Hematopoietic multipotent progenitor cell treated with erythropoietin and hydrocortisone succinate and interleukin-3 and kit ligand, for 15 days (in vitro differentiated cells): Measurements from ENCODE around the gene SLC7A6OS.
A peak's percentile ranks its signal among the peaks of the same experiment; 100 is the strongest.

Source experiments
- DNase-seq: peaks from one replicate; pipeline ENCODE4 v3.0.0-alpha.2; 2015; ENCODE audit warnings: low spot score

Gene SLC7A6OS

DNA sequence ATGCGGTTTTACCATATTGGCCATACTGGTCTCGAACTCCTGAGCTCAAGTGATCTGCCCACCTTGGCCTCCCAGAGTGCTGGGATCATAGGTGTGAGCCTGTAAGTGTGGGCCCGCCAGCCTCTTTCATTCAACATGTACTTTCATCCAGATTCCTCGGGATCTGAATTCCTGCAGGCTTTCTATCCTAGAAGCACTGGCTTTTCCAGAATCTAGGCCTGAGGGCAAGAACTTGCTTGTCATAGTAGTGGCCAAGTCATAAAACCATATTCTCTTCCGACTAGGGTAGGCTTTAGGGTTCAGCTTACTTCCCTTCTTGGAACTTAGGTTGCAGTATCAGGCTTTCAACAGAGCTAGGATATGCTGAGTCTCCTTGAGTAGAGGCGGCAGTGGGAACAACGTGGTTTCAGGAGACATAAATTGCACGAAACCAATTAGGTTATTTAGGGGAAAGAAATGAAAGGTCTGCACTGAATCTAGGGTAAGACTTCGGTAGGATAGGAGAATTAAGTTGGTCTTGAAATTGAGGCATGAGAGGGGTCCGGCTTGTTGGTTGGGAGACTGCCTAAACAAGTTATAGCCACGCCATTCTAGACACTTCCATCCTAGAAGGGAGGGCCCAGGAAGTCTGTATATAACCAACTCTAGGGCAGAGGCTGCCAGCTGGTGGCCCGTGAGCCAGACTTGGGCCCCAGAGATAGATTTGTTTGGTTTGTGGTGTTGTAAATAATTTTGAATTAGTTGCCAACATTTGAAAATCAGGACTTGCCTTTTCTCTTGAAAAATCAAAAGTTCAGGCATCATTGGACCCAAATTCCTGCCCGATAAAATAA, 30.8 kb downstream of the SLC7A6OS start:
- DNase-seq = no peak

- DNase-seq = no peak
Observed at GRCh38 chr16:68276223-68276622, 34.5 kb downstream of the SLC7A6OS start.

DNA sequence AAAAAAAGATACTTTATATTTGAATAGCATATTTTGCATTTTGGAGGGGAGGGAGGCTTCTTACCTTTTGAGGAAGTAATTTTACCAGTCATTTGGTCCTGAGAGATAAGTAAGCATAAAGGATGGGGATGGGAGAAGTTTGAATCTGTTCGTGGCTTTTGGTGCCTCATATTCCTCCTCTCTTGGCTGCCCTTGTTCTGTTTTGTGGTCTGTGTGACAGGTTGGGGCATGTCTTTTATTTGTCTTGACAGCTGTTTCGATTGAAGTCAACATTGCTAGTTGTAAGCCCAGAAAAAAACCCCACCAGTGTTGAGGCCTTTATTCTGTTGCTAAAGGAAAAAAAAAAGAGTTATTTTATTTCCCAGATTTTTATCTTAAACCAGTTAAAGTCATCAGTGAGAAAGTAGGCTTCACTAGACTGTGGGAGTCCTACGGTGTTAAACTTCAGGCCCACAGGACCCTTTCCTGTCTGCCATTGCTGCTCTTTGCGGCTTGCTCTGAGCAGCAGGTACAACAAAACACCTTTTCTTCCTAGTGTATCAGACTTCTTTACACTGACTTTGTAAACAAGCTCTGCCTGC, 35.0 kb downstream of the SLC7A6OS start:
- no peak for DNase-seq

GRCh38 chr16:68274441-68274840, 36.3 kb downstream of the SLC7A6OS start:
- no peak for DNase-seq

DNA sequence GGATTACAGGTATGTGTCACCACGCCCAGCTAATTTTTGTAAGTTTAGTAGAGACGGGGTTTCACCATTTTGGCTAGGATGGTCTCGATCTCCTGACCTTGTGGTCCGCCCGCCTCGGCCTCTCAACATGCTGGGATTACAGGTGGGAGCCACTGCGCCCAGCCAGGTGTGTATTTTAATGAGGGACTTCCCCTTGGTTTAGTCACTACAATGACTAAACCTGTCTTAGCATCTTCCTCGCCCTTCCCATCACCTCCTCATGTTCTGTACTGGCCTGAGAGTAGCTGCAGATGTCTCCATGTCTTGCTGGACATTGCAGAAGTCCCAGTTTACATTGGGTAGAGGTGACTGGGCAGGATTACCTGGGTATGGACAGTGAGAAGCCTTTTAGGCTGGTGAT, 36.9 kb downstream of the SLC7A6OS start:
- DNase-seq = no peak

DNA sequence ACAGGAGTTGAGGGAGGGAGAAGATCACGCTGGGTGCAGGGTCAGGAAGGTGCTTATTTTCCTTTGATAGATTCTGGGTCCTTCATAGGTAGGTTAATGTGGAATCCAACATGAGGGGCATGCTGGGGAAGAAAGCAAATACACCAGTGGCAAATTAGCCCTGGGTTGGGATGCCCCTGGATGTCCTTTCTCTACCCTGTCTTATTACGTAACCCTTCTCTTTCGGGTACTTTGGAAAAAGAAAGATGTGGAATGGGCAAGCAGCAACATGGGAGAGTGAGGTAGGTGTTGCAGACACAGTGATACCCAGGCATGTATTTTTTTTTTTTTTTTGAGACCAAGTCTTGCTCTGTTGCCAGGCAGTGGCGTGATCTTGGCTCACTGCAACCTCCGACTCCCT, 37.3 kb downstream of the SLC7A6OS start:
- no peak for DNase-seq

DNA sequence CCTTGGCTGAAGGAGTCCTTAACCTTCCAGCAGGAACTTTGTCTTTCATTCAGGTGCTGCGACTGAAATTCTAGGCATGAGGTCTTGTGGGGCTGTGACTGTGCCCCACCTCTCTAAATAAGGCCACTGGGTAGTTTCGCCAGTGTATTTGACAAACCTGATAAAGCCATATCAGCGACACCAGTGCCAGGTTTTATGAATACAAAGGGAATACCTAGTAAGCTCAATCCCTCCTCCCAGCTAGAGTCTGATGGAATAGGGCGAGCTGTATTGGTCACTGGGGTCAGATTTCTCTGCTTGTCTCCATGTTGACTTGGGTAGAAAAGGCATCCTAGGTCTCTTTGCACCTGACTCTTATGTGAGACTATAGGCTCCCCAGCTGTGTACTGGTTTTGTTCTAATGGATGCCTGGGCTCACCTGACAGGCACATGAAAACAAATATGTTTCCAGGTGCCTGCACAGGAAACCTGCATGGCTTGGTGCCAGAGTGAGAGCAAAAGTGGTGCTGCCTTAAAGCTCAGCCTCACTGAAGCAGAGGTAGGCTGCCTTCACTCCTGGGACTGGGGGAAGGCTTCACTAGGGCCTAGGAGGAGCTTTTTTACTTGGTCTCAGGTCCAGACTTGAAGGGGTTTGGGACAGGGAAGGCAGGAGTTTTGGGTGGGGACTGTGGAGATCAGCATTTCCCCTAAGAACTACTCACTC, 38.1 kb downstream of the SLC7A6OS start:
- DNase-seq = no peak

DNA sequence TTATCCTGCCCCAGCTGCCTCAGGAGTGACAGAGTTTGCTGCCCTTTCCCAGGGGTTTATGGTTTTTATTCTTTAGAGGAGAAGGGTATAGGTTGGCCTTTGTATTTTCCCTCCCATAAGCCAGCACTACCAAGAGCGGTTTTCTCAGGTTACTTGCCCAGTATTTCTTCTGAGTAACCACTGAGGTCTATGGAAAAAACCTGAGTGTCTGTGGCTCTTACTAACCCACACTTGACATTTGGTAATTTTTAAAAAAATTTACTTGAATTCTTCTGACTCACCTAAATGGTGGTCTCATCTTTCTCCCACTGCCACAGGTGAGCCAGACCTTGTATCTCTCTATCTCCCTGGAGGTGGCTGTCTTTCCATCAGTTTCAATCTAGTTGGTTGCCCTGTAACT, 40.4 kb downstream of the SLC7A6OS start:
- DNase-seq = no peak

- DNase-seq = no peak
Observed at GRCh38 chr16:68269793-68270192, 41.0 kb downstream of the SLC7A6OS start.

DNA sequence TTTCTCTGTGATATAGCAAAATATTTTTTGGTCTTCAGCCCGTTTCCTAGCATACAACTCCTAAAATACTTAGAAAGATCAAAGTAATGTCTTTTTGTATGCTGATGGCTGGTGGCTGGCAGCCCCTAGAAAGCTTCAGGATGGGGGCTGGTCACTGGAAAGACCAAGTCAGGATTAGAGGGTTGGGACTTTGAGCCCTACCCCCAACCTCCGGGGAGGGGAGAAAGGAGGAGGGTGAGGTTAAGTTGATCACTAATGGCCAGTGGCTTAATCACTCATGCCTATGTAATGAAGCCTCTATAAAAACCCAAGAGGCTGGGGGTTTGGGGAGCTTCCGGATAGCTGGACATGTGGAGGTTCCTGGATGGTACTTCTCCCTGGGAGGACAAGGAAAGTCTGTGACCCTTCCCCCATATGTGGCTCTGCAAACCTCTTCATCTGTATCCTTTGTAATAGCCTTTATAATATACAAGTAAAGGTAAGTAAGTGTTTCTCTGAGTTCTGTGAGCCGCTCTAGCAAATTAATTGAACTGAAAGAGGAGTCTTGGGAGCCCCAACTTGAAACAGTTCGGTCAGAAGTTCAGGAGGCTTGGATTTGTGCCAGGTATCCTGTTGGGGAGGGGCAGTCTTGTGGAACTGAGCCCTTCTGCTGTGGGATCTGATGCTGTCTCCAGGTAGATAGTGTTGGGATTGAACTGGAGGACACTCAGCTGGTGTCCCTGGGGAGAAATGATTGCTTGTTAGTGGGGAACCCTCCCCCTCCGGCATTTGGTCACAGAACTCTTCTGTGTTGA, 42.9 kb downstream of the SLC7A6OS start:
- DNase-seq = no peak

DNA sequence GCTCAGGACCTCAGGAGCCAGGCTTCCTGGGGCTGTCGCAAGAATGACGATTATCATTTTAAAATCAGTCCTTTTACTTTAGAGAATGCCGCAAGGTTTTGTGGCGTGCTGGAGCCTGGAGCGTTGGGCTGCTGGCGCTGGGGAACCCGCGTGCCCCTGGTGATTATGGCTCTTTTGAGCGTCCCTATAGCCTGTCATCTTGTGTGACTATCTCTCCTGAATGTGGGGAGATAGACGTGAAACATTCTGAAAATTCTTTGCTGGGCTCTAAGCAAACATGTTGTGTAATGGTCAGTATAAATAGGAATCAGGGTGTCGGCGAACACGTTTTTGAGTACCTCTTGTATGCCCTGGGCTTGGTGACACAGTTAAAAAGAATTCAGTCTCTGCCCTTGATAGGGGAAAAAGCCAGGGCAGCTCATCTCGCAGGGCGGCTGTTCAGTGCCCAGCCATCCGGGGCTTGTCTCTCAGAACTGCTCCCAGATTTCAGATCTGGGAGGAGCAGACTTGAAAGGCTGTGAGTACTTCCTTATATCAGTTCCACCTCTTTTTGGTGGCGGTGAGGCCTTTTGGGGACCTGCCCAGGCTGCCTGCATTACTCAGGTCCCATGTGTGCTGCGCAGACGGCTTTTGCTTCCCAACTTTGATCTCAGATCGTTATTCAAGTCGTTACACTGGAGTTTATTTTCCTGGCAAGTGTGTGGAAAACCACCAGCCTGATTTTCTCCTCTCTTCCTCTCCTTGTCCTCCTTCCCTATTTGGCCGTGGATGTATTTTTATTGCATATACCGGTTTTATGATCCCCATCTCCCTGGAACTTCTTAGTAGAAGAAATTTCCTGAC, 45.4 kb downstream of the SLC7A6OS start:
- DNase-seq = no peak

- DNase-seq = peak; percentile 85
Observed at GRCh38 chr16:68264128-68265077, 46.3 kb downstream of the SLC7A6OS start, which contains the start of gene SLC7A6. SLC7A6 (plus strand) TSS chr16:68264526; CDS start chr16:68274727, 10,201 bp downstream.

DNA sequence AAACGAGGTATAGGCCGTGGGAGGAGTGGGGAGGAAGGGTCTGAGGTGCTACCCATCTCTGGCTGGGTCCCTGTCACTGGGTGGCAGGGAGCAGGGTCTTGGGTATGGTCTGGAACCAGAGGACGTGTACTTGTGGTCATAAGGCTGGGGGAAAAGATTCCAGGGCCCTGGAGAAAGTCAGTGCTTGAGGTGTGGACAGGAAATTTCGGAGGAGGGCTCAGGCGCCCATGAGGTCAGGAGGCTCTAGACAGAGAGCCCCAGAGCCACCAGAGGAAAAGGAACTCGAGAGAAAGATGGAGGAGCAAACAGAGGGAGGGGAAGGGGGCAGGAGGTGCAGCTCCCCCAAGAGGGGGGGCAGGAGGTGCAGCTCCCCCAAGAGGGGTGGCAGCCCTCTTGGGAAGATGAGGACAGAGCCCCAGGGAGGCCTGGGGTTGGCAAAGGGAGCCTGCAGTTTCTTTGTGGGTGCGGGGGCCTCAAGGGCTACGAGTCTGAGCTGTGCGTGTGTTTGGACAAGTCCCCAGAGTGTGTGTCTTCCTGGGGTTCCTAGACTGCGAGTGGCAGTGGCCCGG, 47.1 kb downstream of the SLC7A6OS start:
- no peak for DNase-seq

- no peak for DNase-seq
Observed at GRCh38 chr16:68259007-68259825, 51.5 kb downstream of the SLC7A6OS start.

GRCh38 chr16:68257906-68258800, 52.6 kb downstream of the SLC7A6OS start:
- DNase-seq = no peak

DNA sequence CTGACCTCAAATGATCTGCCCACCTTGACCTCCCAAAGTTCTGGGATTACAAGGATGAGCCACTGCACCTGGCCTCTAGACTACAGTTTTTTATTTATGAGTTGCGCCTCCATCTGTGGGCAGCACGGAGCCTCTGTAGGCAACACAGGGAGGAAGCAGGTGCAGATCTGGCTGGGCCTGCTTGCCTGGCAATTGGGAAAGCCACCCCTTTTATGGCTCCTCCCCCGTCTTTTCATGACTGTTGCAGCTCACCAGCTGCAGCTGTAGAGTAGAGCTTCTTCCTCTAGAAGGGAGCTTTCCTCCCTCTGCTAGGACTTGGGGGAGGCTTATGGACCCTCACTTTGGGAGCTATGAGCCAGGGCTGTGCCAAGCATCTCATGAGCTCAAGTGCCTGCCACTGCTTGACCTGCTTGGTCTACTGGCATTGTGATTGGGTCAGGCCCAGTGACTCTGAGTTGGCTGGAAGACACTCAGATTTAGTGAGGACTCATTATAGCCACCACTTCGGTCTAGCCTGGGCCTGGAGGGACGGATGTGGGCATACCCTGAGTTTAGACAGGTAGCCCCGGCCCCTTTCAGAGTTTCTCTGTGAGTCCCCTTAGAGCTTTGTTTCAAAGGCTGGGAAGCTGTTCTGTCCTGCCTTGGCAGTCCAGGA, 53.4 kb downstream of the SLC7A6OS start:
- no peak for DNase-seq

- no peak for DNase-seq
Observed at GRCh38 chr16:68255712-68256111, 55.0 kb downstream of the SLC7A6OS start.
